ENCODE measurements around the gene FASLG.
A peak's percentile ranks its signal among the peaks of the same experiment; 100 is the strongest.

- TF ChIP-seq CTCF (IDR thresholded peaks at IDR 0.05; ENCODE audit: insufficient read depth, low read length) = no peak
- peak; percentile 94 for TF ChIP-seq POLR2AphosphoS5 (IDR thresholded peaks at IDR 0.05; ENCODE audit: low read depth)
- peak; percentile 47; the same call in 1 of the 2 replicates for TF ChIP-seq GABPA (IDR thresholded peaks at IDR 0.05; ENCODE audit: low read depth)
These were observed 3.7 kb downstream of the FASLG start for GRCh38 chr1:172662464-172663109.
